Measurements from ENCODE around the gene XYLB.
"Not testable (repeated sequence)": the region's sequence is repeated elsewhere in the genome, so short reads cannot be mapped to it uniquely, and the experiment has no call there.

XYLB gene

GRCh38 chr3:38320638-38321037 is 25.9 kb upstream of the XYLB start:
- in situ Hi-C loops (cut with MboI; ENCODE audit: low sequenced_read_pairs), result not testable (repeated sequence)

- in situ Hi-C loops (cut with MboI; ENCODE audit: low sequenced_read_pairs), result no loop called here
Observed at GRCh38 chr3:38323060-38323459, 23.5 kb upstream of the XYLB start.

- in situ Hi-C loops (cut with MboI; ENCODE audit: low sequenced_read_pairs), result no loop called here
Observed at GRCh38 chr3:38325256-38325655, 21.3 kb upstream of the XYLB start.

- in situ Hi-C loops (cut with MboI; ENCODE audit: low sequenced_read_pairs), result no loop called here
Observed at GRCh38 chr3:38327335-38328009, 19.1 kb upstream of the XYLB start.

GRCh38 chr3:38331257-38332022 is 15.1 kb upstream of the XYLB start:
- in situ Hi-C loops (cut with MboI; ENCODE audit: low sequenced_read_pairs), result no loop called here

- in situ Hi-C loops (cut with MboI; ENCODE audit: low sequenced_read_pairs), result no loop called here
Observed at GRCh38 chr3:38332201-38332600, 14.4 kb upstream of the XYLB start.

- in situ Hi-C loops (cut with MboI; ENCODE audit: low sequenced_read_pairs), result no loop called here
Observed at GRCh38 chr3:38334142-38335055, 12.2 kb upstream of the XYLB start.

- in situ Hi-C loops (cut with MboI; ENCODE audit: low sequenced_read_pairs), result no loop called here
Observed at GRCh38 chr3:38335263-38335662, 11.3 kb upstream of the XYLB start.

- in situ Hi-C loops (cut with MboI; ENCODE audit: low sequenced_read_pairs), result no loop called here
Observed at GRCh38 chr3:38337703-38338102, 8.9 kb upstream of the XYLB start.

- in situ Hi-C loops (cut with MboI; ENCODE audit: low sequenced_read_pairs), result no loop called here
Observed at GRCh38 chr3:38343797-38344594, 2.6 kb upstream of the XYLB start.

- in situ Hi-C loops (cut with MboI; ENCODE audit: low sequenced_read_pairs), result no loop called here
Observed at GRCh38 chr3:38345879-38346586, 552 bp upstream of the XYLB start.

- in situ Hi-C loops (cut with MboI; ENCODE audit: low sequenced_read_pairs), result no loop called here
Observed at GRCh38 chr3:38347421-38348200, 1.0 kb downstream of the XYLB start.

GRCh38 chr3:38348903-38349302 is 2.3 kb downstream of the XYLB start:
- in situ Hi-C loops (cut with MboI; ENCODE audit: low sequenced_read_pairs), result no loop called here

- in situ Hi-C loops (cut with MboI; ENCODE audit: low sequenced_read_pairs), result no loop called here
Observed at GRCh38 chr3:38349684-38350359, 3.2 kb downstream of the XYLB start.

GRCh38 chr3:38353151-38353550 is 6.6 kb downstream of the XYLB start:
- in situ Hi-C loops (cut with MboI; ENCODE audit: low sequenced_read_pairs), result no loop called here

- in situ Hi-C loops (cut with MboI; ENCODE audit: low sequenced_read_pairs), result no loop called here
Observed at GRCh38 chr3:38354588-38355330, 8.2 kb downstream of the XYLB start.

GRCh38 chr3:38359038-38359437 is 12.5 kb downstream of the XYLB start:
- in situ Hi-C loops (cut with MboI; ENCODE audit: low sequenced_read_pairs), result no loop called here

GRCh38 chr3:38360345-38360744 is 13.8 kb downstream of the XYLB start:
- in situ Hi-C loops (cut with MboI; ENCODE audit: low sequenced_read_pairs), result no loop called here
